ENCODE results near the gene HTT. TPM values are rescaled to one million over a fixed set of nuclear protein-coding genes. Genes with fewer than 3 reads are reported as not detected.

HTT gene
- total and polyA plus RNA-seq, 2 of the 13 experiments (the other 11 are each of a cell fraction or from before 2014, with no cell fraction given) = 17.5 to 19.5 TPM

DNA sequence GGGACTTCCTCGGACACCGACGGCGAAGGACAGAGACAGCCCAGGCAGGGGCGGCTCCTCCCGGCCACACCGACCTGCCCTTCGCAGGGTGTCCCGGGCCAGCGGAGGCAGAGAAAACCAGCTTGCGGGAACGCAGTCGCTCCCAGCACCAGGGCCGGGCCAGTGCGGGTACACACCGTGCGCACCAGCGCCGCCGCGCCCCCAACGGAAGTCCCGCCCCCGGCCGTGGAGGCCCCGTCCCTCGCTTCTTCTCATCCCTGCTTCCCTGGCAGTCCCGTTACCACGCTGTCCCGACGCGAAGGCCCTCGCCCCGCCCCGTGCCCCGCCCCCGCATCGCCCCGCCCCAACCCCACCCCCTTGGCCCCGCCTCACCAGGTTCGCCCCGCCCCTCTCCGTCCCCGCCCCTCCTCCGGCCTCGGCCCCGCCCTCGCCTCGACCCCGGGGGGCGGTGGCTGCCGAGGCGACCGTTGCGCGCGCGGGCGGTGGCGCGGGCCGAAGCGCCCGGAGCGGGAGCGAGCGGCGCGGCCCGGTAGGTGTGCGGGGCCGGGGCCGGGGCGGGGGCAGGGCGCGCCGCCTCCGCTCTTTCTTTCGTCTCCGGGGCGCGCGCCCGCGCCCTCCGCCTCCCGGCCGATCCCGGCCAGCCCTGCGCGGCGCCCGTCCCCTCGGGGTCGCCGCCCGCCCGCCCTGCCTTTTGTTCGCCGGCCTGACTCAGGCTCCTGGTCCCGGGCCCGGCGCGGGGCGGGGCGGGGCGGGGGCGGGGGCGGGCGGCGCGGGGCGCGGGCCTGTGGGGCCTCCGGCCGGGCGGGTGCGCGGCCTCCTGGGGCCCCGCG lies 218.3 kb downstream of the HTT start, which contains the start of gene RGS12 (continued):
- TF ChIP-seq SATB2 (CRISPR knock-in tag; IDR thresholded peaks at IDR 0.05) (no peak), ZNF720 (CRISPR knock-in tag; IDR thresholded peaks at IDR 0.05) (no peak), ZNF350 (CRISPR knock-in tag; IDR thresholded peaks at IDR 0.05; ENCODE audit: borderline replicate concordance, low read depth) (no peak), JARID2 (CRISPR knock-in tag; IDR thresholded peaks at IDR 0.05; ENCODE audit: insufficient replicate concordance) (no peak), MAFK (conservative IDR thresholded peaks at IDR 0.05 in 1 of 2, IDR thresholded peaks at IDR 0.05 in 1 of 2; ENCODE audit: low read length in 2 of 2) (no peak), RXRA (CRISPR knock-in tag; IDR thresholded peaks at IDR 0.05) (0 out of 2 replicates have a peak, but pooled peaks have one; percentile 29), FOXM1 (CRISPR knock-in tag; IDR thresholded peaks at IDR 0.05) (no peak), ZNF225 (CRISPR knock-in tag; IDR thresholded peaks at IDR 0.05) (no peak), POLR2G (IDR thresholded peaks at IDR 0.05; ENCODE audit: low read depth, low read length) (peak; percentile 79; the same call in 1 of the 2 replicates), RBM39 (IDR thresholded peaks at IDR 0.05; ENCODE audit: low read depth, low read length, poor library complexity, severe bottlenecking) (no peak), MTERF4 (CRISPR knock-in tag; IDR thresholded peaks at IDR 0.05) (no peak), TARDBP (CRISPR knock-in tag; IDR thresholded peaks at IDR 0.05) (0 out of 2 replicates have a peak, but pooled peaks have one; percentile 19)
- TF ChIP-seq, protein P1, sequence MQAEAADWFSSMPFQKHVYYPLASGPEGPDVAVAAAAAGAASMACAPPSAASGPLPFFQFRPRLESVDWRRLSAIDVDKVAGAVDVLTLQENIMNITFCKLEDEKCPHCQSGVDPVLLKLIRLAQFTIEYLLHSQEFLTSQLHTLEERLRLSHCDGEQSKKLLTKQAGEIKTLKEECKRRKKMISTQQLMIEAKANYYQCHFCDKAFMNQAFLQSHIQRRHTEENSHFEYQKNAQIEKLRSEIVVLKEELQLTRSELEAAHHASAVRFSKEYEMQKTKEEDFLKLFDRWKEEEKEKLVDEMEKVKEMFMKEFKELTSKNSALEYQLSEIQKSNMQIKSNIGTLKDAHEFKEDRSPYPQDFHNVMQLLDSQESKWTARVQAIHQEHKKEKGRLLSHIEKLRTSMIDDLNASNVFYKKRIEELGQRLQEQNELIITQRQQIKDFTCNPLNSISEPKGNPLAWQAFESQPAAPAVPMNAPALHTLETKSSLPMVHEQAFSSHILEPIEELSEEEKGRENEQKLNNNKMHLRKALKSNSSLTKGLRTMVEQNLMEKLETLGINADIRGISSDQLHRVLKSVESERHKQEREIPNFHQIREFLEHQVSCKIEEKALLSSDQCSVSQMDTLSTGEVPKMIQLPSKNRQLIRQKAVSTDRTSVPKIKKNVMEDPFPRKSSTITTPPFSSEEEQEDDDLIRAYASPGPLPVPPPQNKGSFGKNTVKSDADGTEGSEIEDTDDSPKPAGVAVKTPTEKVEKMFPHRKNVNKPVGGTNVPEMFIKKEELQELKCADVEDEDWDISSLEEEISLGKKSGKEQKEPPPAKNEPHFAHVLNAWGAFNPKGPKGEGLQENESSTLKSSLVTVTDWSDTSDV (CRISPR knock-in tag; IDR thresholded peaks at IDR 0.05) = no peak
- TF ChIP-seq, protein P2, sequence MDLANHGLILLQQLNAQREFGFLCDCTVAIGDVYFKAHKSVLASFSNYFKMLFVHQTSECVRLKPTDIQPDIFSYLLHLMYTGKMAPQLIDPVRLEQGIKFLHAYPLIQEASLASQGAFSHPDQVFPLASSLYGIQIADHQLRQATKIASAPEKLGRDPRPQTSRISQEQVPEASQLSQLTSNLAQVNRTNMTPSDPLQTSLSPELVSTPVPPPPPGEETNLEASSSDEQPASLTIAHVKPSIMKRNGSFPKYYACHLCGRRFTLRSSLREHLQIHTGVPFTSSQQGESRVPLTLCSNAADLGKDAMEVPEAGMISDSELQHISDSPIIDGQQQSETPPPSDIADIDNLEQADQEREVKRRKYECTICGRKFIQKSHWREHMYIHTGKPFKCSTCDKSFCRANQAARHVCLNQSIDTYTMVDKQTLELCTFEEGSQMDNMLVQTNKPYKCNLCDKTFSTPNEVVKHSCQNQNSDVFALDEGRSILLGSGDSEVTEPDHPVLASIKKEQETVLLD (CRISPR knock-in tag; IDR thresholded peaks at IDR 0.05; ENCODE audit: low read depth) = 0 out of 2 replicates have a peak, but pooled peaks have one; percentile 42
- TF ChIP-seq, protein P3, sequence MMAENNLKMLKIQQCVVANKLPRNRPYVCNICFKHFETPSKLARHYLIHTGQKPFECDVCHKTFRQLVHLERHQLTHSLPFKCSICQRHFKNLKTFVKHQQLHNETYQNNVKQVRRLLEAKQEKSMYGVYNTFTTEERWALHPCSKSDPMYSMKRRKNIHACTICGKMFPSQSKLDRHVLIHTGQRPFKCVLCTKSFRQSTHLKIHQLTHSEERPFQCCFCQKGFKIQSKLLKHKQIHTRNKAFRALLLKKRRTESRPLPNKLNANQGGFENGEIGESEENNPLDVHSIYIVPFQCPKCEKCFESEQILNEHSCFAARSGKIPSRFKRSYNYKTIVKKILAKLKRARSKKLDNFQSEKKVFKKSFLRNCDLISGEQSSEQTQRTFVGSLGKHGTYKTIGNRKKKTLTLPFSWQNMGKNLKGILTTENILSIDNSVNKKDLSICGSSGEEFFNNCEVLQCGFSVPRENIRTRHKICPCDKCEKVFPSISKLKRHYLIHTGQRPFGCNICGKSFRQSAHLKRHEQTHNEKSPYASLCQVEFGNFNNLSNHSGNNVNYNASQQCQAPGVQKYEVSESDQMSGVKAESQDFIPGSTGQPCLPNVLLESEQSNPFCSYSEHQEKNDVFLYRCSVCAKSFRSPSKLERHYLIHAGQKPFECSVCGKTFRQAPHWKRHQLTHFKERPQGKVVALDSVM (CRISPR knock-in tag; IDR thresholded peaks at IDR 0.05) = no peak
- TF ChIP-seq, protein P4, sequence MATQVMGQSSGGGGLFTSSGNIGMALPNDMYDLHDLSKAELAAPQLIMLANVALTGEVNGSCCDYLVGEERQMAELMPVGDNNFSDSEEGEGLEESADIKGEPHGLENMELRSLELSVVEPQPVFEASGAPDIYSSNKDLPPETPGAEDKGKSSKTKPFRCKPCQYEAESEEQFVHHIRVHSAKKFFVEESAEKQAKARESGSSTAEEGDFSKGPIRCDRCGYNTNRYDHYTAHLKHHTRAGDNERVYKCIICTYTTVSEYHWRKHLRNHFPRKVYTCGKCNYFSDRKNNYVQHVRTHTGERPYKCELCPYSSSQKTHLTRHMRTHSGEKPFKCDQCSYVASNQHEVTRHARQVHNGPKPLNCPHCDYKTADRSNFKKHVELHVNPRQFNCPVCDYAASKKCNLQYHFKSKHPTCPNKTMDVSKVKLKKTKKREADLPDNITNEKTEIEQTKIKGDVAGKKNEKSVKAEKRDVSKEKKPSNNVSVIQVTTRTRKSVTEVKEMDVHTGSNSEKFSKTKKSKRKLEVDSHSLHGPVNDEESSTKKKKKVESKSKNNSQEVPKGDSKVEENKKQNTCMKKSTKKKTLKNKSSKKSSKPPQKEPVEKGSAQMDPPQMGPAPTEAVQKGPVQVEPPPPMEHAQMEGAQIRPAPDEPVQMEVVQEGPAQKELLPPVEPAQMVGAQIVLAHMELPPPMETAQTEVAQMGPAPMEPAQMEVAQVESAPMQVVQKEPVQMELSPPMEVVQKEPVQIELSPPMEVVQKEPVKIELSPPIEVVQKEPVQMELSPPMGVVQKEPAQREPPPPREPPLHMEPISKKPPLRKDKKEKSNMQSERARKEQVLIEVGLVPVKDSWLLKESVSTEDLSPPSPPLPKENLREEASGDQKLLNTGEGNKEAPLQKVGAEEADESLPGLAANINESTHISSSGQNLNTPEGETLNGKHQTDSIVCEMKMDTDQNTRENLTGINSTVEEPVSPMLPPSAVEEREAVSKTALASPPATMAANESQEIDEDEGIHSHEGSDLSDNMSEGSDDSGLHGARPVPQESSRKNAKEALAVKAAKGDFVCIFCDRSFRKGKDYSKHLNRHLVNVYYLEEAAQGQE (IDR thresholded peaks at IDR 0.05; ENCODE audit: borderline replicate concordance in 1 of 2, low read depth in 1 of 2, low read length in 2 of 2) = no peak

Data from HepG2 (cell line).